Measurements from ENCODE around the gene TNK2.
A peak's percentile ranks its signal among the peaks of the same experiment; 100 is the strongest.
"Not testable (repeated sequence)": the region's sequence is repeated elsewhere in the genome, so short reads cannot be mapped to it uniquely, and the experiment has no call there.

Gene TNK2

DNA sequence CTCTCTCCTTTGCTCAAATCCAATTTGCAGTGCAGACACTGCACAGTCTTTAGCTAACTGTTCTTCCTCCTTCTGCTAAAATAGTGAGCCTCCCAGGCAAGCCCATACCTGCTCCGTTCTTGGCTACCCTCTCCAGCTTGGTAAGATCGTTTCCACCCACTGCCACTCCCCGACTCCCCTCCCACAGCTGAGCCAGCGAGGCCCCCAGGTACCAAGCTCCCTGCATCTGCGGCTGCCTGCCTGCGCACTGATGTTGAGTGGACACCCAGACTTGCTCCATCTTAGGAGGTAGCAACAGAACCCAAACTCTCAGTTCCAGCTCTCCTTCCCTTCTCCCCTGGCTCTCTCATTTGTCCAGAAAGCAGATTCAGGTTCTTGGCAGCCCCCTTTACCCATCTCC lies 7.9 kb upstream of the TNK2 start:
- no peak for DNase-seq

- DNase-seq: no peak
Observed at GRCh38 chr3:195914648-195915473, 6.5 kb upstream of the TNK2 start.

GRCh38 chr3:195914146-195914545 lies 5.8 kb upstream of the TNK2 start:
- not testable (repeated sequence) for DNase-seq

DNA sequence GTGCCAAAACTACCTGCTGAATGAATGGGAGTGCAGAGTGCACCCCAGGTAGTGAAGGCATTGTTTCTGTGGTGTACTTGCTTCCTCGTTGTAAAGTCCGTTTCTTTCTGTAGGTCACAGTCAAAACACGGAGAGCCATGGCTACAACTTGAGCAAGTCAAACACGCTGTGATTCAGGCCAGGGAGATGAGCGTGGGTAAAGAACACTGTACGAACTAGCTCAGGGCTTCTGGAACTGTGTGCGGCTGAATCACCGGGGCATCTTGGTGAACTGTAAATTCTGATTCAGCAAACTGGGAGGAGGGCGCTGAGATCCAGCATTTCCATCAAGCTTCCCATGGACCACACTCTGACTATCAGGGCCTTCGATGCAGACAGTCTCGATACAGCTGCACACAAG lies 5.0 kb upstream of the TNK2 start:
- no peak for DNase-seq

GRCh38 chr3:195911946-195912270 lies 3.6 kb upstream of the TNK2 start:
- no peak for DNase-seq

- DNase-seq: no peak
Observed at GRCh38 chr3:195911041-195911945, 2.9 kb upstream of the TNK2 start.

DNA sequence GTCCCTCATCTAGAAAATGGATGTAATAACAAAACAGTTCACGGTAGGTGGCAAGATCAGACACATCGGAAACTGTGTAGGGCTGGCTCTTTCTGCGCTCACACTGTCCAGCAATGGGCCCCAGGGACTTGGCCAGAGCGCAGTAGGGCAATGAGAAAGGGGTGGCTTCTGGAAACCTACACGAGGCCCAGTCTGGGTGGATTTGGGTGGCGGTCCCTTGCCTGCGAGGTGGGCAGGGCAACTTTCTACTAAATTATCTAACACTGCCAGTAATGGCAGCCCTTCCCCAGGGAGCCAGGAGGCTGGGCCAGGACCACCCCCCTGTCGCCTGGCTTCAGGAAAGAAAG lies 2.1 kb upstream of the TNK2 start:
- DNase-seq: no peak

- peak; percentile 94 for DNase-seq
Observed at GRCh38 chr3:195909644-195910498, 1.5 kb upstream of the TNK2 start.

- DNase-seq: peak; percentile 37
Observed at GRCh38 chr3:195908694-195909581, 587 bp upstream of the TNK2 start.

DNA sequence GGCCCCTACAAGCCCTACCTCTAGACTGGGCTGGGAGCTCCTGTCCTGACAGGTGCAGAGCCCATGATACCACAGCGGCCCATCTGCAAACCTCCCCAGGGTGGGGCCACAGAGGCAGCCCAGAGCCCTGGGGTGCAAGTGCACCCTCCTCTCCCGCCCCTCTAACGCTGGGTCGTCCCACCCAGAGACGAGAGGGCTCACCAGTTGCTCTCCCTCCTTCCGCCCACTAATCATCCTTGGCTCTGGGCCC lies 742 bp downstream of the TNK2 start:
- no peak for DNase-seq

- DNase-seq: peak; percentile 43
Observed at GRCh38 chr3:195906865-195907683, 1.3 kb downstream of the TNK2 start.

GRCh38 chr3:195905970-195906864 lies 2.1 kb downstream of the TNK2 start:
- peak; percentile 81 for DNase-seq

- DNase-seq: no peak
Observed at GRCh38 chr3:195904368-195904767, 4.0 kb downstream of the TNK2 start.

DNA sequence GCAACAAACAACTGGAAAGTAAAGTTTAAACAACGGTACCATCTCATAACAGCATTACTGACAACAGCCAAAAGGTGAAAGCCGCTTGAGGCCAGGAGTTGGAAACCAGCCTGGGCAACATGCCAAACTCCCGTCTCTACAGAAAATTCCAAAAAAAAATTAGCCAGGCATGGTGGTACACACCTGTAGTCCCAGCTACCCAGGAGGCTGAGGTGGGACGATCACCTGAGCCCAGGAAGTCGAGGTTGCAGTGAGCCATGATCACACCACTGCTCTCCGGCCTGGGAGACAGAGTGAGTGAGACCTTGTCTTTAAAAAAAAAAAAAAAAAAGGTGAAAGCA lies 4.4 kb downstream of the TNK2 start:
- no peak for DNase-seq

DNA sequence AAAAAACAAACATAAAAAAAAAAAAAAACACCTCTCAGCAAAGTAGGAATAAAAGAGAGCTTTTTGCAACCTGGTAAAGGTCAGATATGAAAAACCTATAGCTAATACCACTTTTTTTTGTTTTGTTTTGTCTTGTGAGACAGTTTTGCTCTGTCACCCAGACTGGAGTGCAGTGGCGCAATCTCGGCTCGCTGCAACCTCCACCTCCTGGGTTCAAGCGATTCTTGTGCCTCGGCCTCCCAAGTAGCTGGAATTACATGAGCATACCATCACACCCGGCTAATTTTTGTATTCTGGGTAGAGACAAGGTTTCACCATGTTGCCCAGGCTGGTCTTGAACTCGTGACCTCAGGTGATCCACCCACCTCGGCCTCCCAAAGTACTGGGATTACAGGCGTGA lies 5.7 kb downstream of the TNK2 start:
- not testable (repeated sequence) for DNase-seq

- DNase-seq: not testable (repeated sequence)
Observed at GRCh38 chr3:195901836-195902585, 6.3 kb downstream of the TNK2 start.

GRCh38 chr3:195900436-195901355 lies 7.7 kb downstream of the TNK2 start:
- DNase-seq: no peak

DNA sequence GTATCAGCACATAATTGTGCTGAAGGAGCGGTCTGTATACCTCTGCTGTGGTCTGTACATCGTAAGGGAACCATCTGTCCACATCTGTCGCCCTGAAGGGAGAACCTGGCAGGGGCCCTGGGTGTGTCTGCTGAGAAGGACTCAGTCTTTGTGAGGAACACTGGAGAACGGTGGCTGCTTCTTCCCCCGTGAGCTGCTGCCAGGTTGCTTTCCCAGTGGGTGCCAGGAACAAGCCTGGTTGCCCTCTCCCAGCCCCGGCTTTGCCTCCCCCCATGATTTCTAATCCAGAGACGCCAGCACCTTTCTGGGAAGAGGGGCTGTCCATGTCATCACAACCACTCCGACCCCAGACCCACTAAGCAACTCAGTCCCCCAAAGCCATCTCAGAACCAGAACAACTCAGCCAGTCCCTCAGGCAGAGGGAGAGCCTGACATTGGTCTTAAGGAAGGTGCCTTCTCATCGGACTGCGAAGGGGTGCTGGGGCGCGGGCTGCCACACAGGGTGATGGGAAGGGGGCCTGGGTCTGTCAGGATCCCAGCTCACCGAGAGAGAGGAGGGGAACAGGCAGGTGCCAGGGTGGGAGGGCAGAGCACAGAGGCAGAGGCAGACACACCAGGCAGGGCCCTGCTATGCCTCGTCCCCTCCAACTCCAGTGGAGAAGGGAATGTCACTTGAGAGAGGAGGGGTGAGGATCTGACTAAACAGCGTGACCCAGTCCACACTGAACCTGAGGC lies 8.5 kb downstream of the TNK2 start:
- no peak for DNase-seq
